Liver (tissue), 9 donors: ENCODE results near the gene IL17RC. TPM values are rescaled to one million over a fixed set of nuclear protein-coding genes. Genes with fewer than 3 reads are reported as not detected.

Source experiments
- DNase-seq: peaks from one replicate; pipeline ENCODE4 v3.0.0-alpha.2; 2017; ENCODE audit warnings: low spot score
- H3K27ac ChIP-seq, 2 donors: one replicate each; pipeline ENCODE4 v1.7.0; 2013; ENCODE audit warnings: inconsistent platforms in 2 of 2, low read length in 2 of 2, control low read depth in 1 of 2, low read depth in 1 of 2, mild to moderate bottlenecking in 1 of 2
- H3K27me3 ChIP-seq, 4 donors: one replicate each; pipeline versions ENCODE4 v1.6.1 to v1.7.0; 2013; ENCODE audit warnings: low read length in 3 of 4, inconsistent platforms in 1 of 4, mild to moderate bottlenecking in 1 of 4, moderate library complexity in 1 of 4; ENCODE audit not compliant: control insufficient read depth in 4 of 4, insufficient read depth in 4 of 4
- H3K36me3 ChIP-seq, 4 donors: one replicate each; pipeline versions ENCODE4 v1.6.1 to v1.7.0; 2013; ENCODE audit warnings: low read length in 3 of 4, mild to moderate bottlenecking in 3 of 4, low read depth in 1 of 4, moderate library complexity in 1 of 4; ENCODE audit not compliant: control insufficient read depth in 4 of 4, insufficient read depth in 3 of 4
- H3K4me1 ChIP-seq, 4 donors: one replicate each; pipeline versions ENCODE4 v1.6.1 to v1.7.0; 2013; ENCODE audit warnings: low read length in 3 of 4, mild to moderate bottlenecking in 3 of 4, moderate library complexity in 1 of 4; ENCODE audit not compliant: control insufficient read depth in 4 of 4, insufficient read depth in 4 of 4
- H3K4me3 ChIP-seq, 3 donors: one replicate each; pipeline versions ENCODE4 v1.6.1 to v1.7.0; 2013; ENCODE audit warnings: low read length in 3 of 3, control low read depth in 1 of 3, low read depth in 1 of 3, mild to moderate bottlenecking in 1 of 3
- H3K9ac ChIP-seq, 2 donors: one replicate each; pipeline ENCODE4 v1.7.0; 2013; ENCODE audit warnings: low read length in 2 of 2, mild to moderate bottlenecking in 2 of 2, moderate library complexity in 2 of 2, control low read depth in 1 of 2, low read depth in 1 of 2
- H3K9me3 ChIP-seq, 4 donors: one replicate each; pipeline versions ENCODE4 v1.6.1 to v1.7.0; 2013; ENCODE audit warnings: low read length in 3 of 4; ENCODE audit not compliant: control insufficient read depth in 4 of 4
- EGR1 ChIP-seq, 2 donors: IDR thresholded peaks; 2 replicates each; pipeline ENCODE4 v1.6.1; 2016 to 2018; ENCODE audit warnings: antibody characterized with exemption in 2 of 2, low read depth in 2 of 2
- FOXA1 ChIP-seq: IDR thresholded peaks from 2 replicates; pipeline ENCODE4 v1.6.1; 2016; ENCODE audit warnings: antibody characterized with exemption
- FOXA2 ChIP-seq: IDR thresholded peaks from 2 replicates; pipeline ENCODE4 v1.6.1; 2016; ENCODE audit warnings: antibody characterized with exemption
- GABPA ChIP-seq, 2 donors: IDR thresholded peaks in 1 of 2; conservative IDR thresholded peaks in 1 of 2; 2 replicates each; pipeline ENCODE4 v1.6.1; 2016; ENCODE audit warnings: antibody characterized with exemption in 2 of 2, mild to moderate bottlenecking in 1 of 2, moderate library complexity in 1 of 2
- HNF4G ChIP-seq: IDR thresholded peaks from 2 replicates; pipeline ENCODE4 v1.6.1; 2016; ENCODE audit warnings: antibody characterized with exemption
- JUND ChIP-seq, 2 donors: IDR thresholded peaks; 2 replicates each; pipeline ENCODE4 v1.6.1; 2016; ENCODE audit warnings: antibody characterized with exemption in 2 of 2
- MAX ChIP-seq: IDR thresholded peaks from 2 replicates; pipeline ENCODE4 v1.6.1; 2016; ENCODE audit warnings: antibody characterized with exemption
- NR2F2 ChIP-seq: IDR thresholded peaks from 2 replicates; pipeline ENCODE4 v1.6.1; 2016; ENCODE audit warnings: antibody characterized with exemption
- RAD21 ChIP-seq, 2 donors: IDR thresholded peaks; 2 replicates each; pipeline ENCODE4 v1.6.1; 2016; ENCODE audit warnings: antibody characterized with exemption in 2 of 2, mild to moderate bottlenecking in 2 of 2
- SP1 ChIP-seq: IDR thresholded peaks from 2 replicates; pipeline ENCODE4 v1.6.1; 2018; ENCODE audit warnings: antibody characterized with exemption, mild to moderate bottlenecking
- TAF1 ChIP-seq: conservative IDR thresholded peaks from 2 replicates; pipeline ENCODE4 v1.6.1; 2016; ENCODE audit warnings: antibody characterized with exemption, mild to moderate bottlenecking
- WGBS: extraction: QIAGEN DNeasy Blood & Tissue Kit; methylation state at CpG from one replicate; pipeline ENCODE4 v1.1.7; 2013; 5-methylcytosine and 5-hydroxymethylcytosine counted together
- polyA plus RNA-seq, 2 donors: library from polyadenylated mRNA; stranded (reverse) in 1 of 2; unstranded in 1 of 2; fragments of 200-250 nt in 1 of 2; fragments of >200 nt in 1 of 2; fragmentation: Nextera tagmentation in 1 of 2; extraction: Ambion mirVana in 1 of 2; gene quantifications; one replicate each; pipeline versions ENCODE4 v1.2.1 to v1.2.3, GENCODE V29; 2013 to 2015
- total RNA-seq, 2 donors: library from RNA; depleted of rRNA; stranded (reverse); fragments of >200 nt; gene quantifications; one replicate each; pipeline ENCODE4 v1.2.3, GENCODE V29; 2014
- TF ChIP-seq, protein P1 (sequence below): IDR thresholded peaks from 2 replicates; pipeline ENCODE4 v1.6.1; 2016; ENCODE audit warnings: antibody characterized with exemption, mild to moderate bottlenecking
- TF ChIP-seq, protein P2 (sequence below): fragments of 150-350 bp; IDR thresholded peaks from 2 replicates; pipeline ENCODE4 v1.5.1; 2017; ENCODE audit warnings: improper control_type of control experiment, low read depth, low read length; ENCODE audit not compliant: missing input control
- TF ChIP-seq, protein P3 (sequence below): IDR thresholded peaks from 2 replicates; pipeline ENCODE4 v1.6.1; 2016; ENCODE audit warnings: antibody characterized with exemption
- donor health status: healthy.
- donor health status: healthy.
- donor health status: healthy.
- donor health status: healthy.
- donor health status: healthy.

The IL17RC gene
- total and polyA plus RNA-seq, 4 donors = 15.4 to 62.8 (median 25.7) TPM

- TF ChIP-seq, protein P1, sequence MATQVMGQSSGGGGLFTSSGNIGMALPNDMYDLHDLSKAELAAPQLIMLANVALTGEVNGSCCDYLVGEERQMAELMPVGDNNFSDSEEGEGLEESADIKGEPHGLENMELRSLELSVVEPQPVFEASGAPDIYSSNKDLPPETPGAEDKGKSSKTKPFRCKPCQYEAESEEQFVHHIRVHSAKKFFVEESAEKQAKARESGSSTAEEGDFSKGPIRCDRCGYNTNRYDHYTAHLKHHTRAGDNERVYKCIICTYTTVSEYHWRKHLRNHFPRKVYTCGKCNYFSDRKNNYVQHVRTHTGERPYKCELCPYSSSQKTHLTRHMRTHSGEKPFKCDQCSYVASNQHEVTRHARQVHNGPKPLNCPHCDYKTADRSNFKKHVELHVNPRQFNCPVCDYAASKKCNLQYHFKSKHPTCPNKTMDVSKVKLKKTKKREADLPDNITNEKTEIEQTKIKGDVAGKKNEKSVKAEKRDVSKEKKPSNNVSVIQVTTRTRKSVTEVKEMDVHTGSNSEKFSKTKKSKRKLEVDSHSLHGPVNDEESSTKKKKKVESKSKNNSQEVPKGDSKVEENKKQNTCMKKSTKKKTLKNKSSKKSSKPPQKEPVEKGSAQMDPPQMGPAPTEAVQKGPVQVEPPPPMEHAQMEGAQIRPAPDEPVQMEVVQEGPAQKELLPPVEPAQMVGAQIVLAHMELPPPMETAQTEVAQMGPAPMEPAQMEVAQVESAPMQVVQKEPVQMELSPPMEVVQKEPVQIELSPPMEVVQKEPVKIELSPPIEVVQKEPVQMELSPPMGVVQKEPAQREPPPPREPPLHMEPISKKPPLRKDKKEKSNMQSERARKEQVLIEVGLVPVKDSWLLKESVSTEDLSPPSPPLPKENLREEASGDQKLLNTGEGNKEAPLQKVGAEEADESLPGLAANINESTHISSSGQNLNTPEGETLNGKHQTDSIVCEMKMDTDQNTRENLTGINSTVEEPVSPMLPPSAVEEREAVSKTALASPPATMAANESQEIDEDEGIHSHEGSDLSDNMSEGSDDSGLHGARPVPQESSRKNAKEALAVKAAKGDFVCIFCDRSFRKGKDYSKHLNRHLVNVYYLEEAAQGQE = no peak
- TF ChIP-seq NR2F2 (no peak), FOXA1 (no peak)
These were observed 27.4 kb downstream of the IL17RC start (continued) for GRCh38 chr3:9944271-9944670.

DNA sequence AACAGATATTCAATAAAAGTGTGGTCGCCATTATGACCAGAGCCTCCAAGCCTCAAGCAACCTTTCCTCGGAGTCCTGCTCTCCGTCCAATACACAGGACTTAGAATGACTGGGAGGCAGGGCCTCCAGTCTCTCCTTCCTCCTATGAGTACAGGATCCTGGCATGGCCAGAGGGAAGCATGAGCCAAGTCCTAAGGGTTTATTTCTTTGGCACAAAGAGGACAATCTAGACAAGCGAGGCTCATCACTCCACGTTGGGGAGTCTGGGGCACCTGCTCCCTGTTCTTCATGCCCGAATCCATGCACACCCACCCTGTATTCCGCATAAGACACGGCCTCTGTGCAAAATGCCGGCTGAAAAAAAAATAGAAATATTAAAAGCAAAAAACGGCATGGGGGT lies 28.5 kb downstream of the IL17RC start:
- TF ChIP-seq GABPA (IDR thresholded peaks at IDR 0.05 in 1 of 2, conservative IDR thresholded peaks at IDR 0.05 in 1 of 2) = no peak
- TF ChIP-seq JUND (IDR thresholded peaks at IDR 0.05) = no peak
- TF ChIP-seq, protein P2, sequence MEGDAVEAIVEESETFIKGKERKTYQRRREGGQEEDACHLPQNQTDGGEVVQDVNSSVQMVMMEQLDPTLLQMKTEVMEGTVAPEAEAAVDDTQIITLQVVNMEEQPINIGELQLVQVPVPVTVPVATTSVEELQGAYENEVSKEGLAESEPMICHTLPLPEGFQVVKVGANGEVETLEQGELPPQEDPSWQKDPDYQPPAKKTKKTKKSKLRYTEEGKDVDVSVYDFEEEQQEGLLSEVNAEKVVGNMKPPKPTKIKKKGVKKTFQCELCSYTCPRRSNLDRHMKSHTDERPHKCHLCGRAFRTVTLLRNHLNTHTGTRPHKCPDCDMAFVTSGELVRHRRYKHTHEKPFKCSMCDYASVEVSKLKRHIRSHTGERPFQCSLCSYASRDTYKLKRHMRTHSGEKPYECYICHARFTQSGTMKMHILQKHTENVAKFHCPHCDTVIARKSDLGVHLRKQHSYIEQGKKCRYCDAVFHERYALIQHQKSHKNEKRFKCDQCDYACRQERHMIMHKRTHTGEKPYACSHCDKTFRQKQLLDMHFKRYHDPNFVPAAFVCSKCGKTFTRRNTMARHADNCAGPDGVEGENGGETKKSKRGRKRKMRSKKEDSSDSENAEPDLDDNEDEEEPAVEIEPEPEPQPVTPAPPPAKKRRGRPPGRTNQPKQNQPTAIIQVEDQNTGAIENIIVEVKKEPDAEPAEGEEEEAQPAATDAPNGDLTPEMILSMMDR = no peak
- TF ChIP-seq, protein P3, sequence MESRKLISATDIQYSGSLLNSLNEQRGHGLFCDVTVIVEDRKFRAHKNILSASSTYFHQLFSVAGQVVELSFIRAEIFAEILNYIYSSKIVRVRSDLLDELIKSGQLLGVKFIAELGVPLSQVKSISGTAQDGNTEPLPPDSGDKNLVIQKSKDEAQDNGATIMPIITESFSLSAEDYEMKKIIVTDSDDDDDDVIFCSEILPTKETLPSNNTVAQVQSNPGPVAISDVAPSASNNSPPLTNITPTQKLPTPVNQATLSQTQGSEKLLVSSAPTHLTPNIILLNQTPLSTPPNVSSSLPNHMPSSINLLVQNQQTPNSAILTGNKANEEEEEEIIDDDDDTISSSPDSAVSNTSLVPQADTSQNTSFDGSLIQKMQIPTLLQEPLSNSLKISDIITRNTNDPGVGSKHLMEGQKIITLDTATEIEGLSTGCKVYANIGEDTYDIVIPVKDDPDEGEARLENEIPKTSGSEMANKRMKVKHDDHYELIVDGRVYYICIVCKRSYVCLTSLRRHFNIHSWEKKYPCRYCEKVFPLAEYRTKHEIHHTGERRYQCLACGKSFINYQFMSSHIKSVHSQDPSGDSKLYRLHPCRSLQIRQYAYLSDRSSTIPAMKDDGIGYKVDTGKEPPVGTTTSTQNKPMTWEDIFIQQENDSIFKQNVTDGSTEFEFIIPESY = no peak
- TF ChIP-seq MAX = no peak
- TF ChIP-seq FOXA2 = no peak
- no peak for TF ChIP-seq FOXA1
- TF ChIP-seq SP1 = no peak
- no peak for TF ChIP-seq NR2F2
- no peak for TF ChIP-seq EGR1 (IDR thresholded peaks at IDR 0.05; ENCODE audit: low read depth in 2 of 2)
- TF ChIP-seq TAF1 = no peak
- no peak for TF ChIP-seq RAD21 (IDR thresholded peaks at IDR 0.05)
- TF ChIP-seq HNF4G = no peak
- TF ChIP-seq, protein P1 = no peak
- peaks cover 2 to 16% (median 11%) of the 10 kb centered on the region in 4 donors for H3K4me1 ChIP-seq
- WGBS = 90% methylated on average over 10 of the region's 10 CpGs
- H3K9me3 ChIP-seq = no peaks in the 10 kb centered on the region
- no peak overlapping the region for H3K9ac ChIP-seq
- H3K27ac ChIP-seq = no peak overlapping the region
- no peak for DNase-seq
- H3K4me3 ChIP-seq = no peak overlapping the region
- H3K27me3 ChIP-seq = no peaks in the 10 kb centered on the region
- H3K36me3 ChIP-seq = peaks cover 3 to 25% (median 10%) of the 10 kb centered on the region in 4 donors
